ENCODE measurements around the gene GFAP.

The GFAP gene

DNA sequence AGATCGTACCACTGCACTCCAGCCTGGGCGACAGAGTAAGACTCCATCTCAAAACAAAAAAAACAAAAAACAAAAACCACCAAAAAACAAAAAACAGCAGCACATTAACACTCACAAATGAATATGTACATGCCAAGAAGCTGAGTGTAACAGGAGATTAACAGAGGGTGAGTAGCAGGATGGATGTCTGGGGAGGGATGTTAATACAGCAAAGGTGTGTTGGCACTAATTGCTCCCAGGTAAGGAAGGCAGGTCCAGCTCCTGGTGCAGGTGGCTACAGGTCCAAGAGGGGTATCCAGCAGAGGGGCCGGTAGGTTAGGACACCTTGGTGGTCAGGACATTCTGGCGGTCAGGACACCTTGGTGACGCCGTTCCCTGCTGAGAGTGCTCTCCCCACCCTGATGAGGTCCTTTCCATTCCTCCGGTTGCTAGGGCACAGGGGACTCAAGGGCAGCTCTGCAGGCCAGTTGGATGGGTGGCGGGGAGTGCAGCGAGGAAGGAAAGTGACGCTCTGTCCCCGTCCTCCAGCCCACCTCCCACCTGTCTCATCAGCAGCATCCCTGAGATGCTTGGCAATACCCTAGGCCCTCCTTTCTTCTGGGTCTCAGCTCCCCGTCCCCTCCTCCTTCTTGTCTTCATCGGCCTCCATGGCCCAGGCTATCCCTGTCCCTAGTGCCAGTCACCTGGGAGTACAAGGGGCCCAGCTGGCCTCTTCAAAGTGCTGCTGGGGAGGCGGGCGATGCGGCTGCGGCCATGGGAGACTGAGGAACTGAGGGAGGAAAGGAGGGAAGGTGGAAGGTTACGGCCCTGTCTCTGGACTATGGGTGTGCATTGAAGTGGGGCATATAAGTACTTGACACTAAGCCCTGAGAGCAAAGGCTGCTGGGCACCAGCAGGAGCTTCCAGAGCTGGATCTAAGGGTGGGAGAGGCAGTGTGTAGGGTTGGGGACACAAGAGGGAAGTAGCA, 10.7 kb upstream of the GFAP start:
- DNase-seq (ENCODE audit: low read depth) = no peak
- H3K4me3 ChIP-seq (ENCODE audit: low read length) = no peak overlapping the region
- TF ChIP-seq, protein P1, sequence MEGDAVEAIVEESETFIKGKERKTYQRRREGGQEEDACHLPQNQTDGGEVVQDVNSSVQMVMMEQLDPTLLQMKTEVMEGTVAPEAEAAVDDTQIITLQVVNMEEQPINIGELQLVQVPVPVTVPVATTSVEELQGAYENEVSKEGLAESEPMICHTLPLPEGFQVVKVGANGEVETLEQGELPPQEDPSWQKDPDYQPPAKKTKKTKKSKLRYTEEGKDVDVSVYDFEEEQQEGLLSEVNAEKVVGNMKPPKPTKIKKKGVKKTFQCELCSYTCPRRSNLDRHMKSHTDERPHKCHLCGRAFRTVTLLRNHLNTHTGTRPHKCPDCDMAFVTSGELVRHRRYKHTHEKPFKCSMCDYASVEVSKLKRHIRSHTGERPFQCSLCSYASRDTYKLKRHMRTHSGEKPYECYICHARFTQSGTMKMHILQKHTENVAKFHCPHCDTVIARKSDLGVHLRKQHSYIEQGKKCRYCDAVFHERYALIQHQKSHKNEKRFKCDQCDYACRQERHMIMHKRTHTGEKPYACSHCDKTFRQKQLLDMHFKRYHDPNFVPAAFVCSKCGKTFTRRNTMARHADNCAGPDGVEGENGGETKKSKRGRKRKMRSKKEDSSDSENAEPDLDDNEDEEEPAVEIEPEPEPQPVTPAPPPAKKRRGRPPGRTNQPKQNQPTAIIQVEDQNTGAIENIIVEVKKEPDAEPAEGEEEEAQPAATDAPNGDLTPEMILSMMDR (IDR thresholded peaks at IDR 0.05; ENCODE audit: insufficient read depth, low read depth, low read length, missing control alignments) = no peak

DNA sequence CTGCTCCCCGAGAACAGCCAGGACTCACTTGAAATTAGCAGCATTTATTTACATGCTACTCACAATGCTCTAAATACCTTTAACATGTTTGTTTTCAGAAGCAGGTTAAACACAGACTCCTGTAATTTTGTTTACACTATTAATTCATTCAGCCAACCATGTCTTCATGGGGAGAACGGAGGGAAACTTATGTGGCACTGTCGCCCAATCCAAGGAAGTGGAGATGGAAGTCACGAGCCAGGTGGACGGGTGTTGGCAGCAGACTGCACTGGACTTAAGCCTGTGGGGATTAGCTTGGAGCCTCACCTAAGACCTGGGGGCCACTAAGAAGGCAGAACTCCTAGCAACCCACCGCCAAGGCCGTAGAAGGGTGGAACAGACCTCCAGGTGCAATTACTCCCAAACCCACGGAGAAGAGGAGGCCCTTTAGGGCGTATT, 8.8 kb upstream of the GFAP start:
- TF ChIP-seq, protein P1 (IDR thresholded peaks at IDR 0.05; ENCODE audit: insufficient read depth, low read depth, low read length, missing control alignments) = no peak
- H3K4me3 ChIP-seq (ENCODE audit: low read length) = no peak overlapping the region
- no peak for DNase-seq (ENCODE audit: low read depth)

DNA sequence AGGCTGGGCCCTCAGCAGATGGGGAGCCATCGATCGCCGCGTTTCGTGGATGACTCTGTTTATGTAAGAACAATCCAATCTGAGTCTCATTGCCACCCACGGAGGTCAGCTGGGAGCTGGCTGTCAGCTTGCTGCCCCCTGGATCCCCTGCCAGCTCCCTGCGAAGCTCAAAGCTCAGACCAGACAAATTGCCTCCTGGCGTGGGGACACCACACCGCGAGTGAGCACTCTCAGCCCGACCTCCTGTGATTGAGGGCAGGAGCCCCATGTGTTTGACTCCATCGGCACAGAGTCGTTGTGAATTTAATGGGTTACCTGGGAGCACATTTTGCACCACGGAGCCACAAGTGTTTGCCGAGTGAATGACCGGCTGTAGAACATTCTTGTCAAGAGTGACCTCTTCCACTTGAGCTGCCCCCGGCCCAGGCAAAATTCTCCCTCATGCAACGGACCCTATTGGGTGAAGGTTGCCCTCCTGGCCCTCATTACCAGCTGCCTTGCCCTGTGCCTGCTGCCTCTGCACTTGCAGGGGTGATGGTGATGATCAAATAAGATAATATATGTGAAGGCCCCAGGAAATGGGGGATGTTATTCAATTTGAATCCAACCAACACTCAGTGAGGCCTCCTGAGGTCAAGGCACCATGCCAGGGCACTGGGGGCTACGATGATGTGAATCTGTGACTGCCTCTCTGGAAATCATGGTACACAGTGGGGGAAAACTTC, 7.6 kb upstream of the GFAP start:
- no peak overlapping the region for H3K4me3 ChIP-seq (ENCODE audit: low read length)
- TF ChIP-seq, protein P1 (IDR thresholded peaks at IDR 0.05; ENCODE audit: insufficient read depth, low read depth, low read length, missing control alignments) = no peak
- no peak for DNase-seq (ENCODE audit: low read depth)

DNA sequence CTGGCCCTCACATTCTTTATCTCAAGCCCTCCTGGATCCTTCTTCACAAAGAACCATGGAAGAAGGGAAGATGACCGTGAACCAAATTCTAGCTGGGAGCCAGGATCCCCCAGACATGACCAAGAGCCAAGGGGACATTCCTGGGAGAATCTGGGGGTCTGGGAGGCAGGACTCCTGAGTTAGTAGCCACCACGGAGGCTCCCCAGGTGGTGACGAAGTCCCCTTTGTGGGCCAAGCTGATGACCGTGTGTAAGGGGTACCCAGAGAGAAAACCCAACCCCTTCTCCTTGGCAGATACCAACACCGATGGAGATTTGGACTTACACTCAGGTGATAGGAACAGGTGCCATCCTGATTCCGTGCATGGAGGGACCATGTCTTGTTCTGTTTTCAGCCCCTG, 6.8 kb upstream of the GFAP start:
- DNase-seq (ENCODE audit: low read depth) = no peak
- no peak overlapping the region for H3K4me3 ChIP-seq (ENCODE audit: low read length)
- TF ChIP-seq, protein P1 (IDR thresholded peaks at IDR 0.05; ENCODE audit: insufficient read depth, low read depth, low read length, missing control alignments) = no peak

DNA sequence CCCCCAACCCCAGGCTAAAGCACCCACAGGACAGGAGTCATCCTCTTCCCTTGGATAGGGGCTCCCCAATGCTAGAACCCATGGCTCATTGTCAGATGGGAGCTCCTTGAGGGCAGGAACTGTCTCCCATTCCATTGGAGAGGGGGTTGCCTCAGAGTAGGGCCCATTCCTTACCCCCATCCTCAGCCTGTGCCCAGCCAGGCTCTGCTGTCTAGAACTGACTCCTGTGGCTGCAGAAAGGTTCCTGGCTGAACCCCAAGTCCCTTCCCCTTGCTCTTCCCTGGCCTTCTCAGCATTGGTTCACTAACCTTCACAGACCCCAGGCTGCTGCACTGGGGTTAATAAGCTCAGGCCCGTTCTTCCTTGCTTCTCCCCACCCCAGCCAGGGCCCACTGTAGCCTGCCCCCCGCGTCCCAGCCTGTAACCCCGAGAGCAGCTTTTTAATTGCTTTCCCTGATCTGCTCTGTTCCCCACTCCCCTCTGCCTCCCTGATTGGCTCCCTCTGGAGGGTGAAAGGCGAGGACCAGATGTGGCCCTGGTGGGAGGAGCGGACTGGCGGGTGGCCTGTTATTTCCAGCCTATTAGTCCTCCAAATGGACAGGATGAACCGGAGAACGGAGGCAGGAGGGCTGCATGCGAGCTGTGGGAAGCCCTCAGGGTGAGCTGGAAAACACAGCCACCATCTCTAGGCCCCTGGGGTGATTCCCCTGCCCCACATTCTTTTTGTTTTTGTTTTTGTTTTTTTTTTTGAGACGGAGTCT, 6.0 kb upstream of the GFAP start:
- H3K4me3 ChIP-seq (ENCODE audit: low read length) = no peak overlapping the region
- TF ChIP-seq, protein P1 (IDR thresholded peaks at IDR 0.05; ENCODE audit: insufficient read depth, low read depth, low read length, missing control alignments) = no peak
- DNase-seq (ENCODE audit: low read depth) = no peak

DNA sequence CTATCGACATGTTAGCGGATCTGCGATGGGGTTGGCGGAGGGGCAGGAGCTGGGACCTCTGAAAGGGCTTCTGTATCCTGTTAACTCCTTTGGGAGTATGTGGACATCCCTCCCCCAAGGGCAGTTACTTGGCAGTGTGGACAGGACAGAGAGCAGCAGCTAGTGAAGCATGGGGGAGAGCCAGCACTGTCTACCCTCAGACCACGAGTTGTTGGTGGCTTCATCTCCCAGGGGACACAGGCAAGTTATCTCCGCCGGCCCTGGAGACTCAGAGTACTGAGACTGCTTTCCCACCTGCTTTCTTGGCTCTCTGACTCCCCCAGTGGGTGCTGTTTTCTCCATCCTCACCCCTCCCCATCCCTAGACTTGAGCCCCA, 5.3 kb upstream of the GFAP start:
- DNase-seq (ENCODE audit: low read depth) = no peak
- no peak overlapping the region for H3K4me3 ChIP-seq (ENCODE audit: low read length)

More for the DNA sequence above, 5.3 kb upstream of the GFAP start:
- TF ChIP-seq, protein P1 (IDR thresholded peaks at IDR 0.05; ENCODE audit: insufficient read depth, low read depth, low read length, missing control alignments) = no peak

Data from epithelial cell of esophagus (primary cell).